SJCRH30 (cell line): Measurements from ENCODE around the gene GULP1. TPM values are rescaled to one million over a fixed set of nuclear protein-coding genes. Genes with fewer than 3 reads are reported as not detected.

Source experiments
- DNase-seq, 2 experiments: peaks; one replicate each; pipeline ENCODE4 v3.0.0-alpha.2; 2015 to 2020
- H3K27ac ChIP-seq: fragments of 250-450 bp; sonication (Bioruptor Pico); 2 replicates; pipeline ENCODE4 v1.5.1; 2020; ENCODE audit warnings: mild to moderate bottlenecking, moderate library complexity
- H3K27me3 ChIP-seq: fragments of 250-450 bp; sonication (Bioruptor Pico); 2 replicates; pipeline ENCODE4 v1.5.1; 2020; ENCODE audit warnings: mild to moderate bottlenecking, moderate library complexity
- H3K36me3 ChIP-seq: fragments of 250-450 bp; sonication (Bioruptor Pico); 2 replicates; pipeline ENCODE4 v1.5.1; 2020; ENCODE audit warnings: mild to moderate bottlenecking, moderate library complexity
- H3K4me1 ChIP-seq: fragments of 250-450 bp; sonication (Bioruptor Pico); 2 replicates; pipeline ENCODE4 v1.5.1; 2020; ENCODE audit warnings: mild to moderate bottlenecking, moderate library complexity
- H3K4me3 ChIP-seq: fragments of 250-450 bp; sonication (Bioruptor Pico); 2 replicates; pipeline ENCODE4 v1.5.1; 2020; ENCODE audit warnings: mild to moderate bottlenecking, moderate library complexity
- H3K9me3 ChIP-seq: fragments of 250-450 bp; sonication (Bioruptor Pico); replicated peaks from 2 replicates; pipeline ENCODE4 v1.5.1; 2020; ENCODE audit warnings: mild to moderate bottlenecking, moderate library complexity
- total RNA-seq: library from RNA; depleted of rRNA; stranded (reverse); fragments of >200 nt; shearing (Covaris generic); gene quantifications from 2 replicates; pipeline ENCODE4 v1.2.3, GENCODE V29; 2014; rRNA removed

Gene GULP1
- 77.2 and 90.0 TPM in 2 replicates for total RNA-seq

DNA sequence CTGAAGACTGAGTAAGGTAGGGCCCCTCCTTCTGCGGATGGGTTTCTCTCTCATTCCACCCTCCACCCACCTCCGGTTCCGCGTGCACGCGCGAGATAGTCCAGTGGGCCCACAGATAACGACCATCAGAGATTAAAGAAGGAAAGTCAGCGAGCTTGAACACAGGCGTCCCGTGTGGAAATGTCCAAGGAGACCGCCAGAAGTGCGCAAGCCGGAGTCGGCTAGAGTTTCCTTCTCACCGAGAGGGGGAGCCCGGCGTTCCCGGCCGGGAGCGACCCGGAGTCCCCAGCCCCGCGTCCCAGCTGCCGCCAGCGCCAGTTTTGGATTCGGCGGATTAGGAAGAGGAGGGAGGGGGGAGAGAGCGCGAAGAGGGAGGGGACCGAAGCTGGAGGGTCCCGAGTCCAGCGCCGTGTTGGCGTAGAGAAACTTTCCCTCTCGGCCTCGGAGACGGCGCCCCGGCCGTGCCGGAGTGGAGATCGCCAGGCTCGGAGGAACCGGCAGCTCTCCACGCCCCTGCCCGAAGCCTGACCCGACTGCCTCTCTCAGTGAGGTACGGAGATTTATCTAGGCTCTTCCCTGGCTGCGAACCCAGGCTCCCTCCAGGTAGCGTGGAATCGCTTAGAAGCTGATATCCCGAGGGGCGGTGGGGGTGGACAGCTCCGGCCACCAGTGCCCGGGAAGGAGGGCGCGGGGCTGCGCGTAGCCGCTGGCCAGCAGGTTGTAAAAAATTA is at the start of gene GULP1:
GULP1 (plus strand) TSS at position 258 of the 731 bp plus-strand sequence. CDS start 185,829 bp downstream, outside the sequence.
- no peaks in the 10 kb centered on the region for H3K36me3 ChIP-seq
- H3K27ac ChIP-seq = peak within 1 kb of the TSS; percentile 89
- H3K27me3 ChIP-seq = no peaks in the 10 kb centered on the region
- DNase-seq = peak; percentile 98 to 99
- peak within 1 kb of the TSS; percentile 86 for H3K4me3 ChIP-seq
- no peaks in the 10 kb centered on the region for H3K9me3 ChIP-seq
- peaks cover 15% of the 10 kb centered on the region for H3K4me1 ChIP-seq

DNA sequence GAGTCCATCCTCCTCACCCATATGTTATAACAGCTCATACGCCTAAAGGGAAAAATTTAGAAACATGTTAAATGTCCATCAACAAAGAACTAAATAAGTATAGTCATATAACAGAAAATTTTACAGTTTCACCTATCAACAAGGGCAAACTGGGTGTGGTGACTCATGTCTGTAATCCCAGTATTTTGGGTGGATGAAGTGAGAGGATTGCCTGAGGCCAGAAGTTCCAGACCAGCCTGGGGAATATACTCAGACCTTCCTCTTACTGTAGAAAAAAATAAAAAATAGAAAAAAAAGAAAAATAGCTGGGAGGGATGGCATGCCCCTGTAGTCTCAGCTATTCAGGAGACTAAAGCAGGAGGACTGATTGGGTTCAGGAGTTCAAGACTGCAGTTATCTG is 48.3 kb upstream of the GULP1 start:
- Histone ChIP-seq H3K27ac (no peak overlapping the region), H3K9me3 (0 out of 2 replicates have a peak, but pooled peaks cover 4% of the 10 kb centered on the region), H3K4me1 (no peaks in the 10 kb centered on the region), H3K36me3 (no peaks in the 10 kb centered on the region), H3K27me3 (no peaks in the 10 kb centered on the region), H3K4me3 (no peak overlapping the region)
- DNase-seq = peak in 1 of 2 experiments; percentile 44

- Histone ChIP-seq H3K4me1 (no peaks in the 10 kb centered on the region), H3K4me3 (no peak overlapping the region), H3K36me3 (no peaks in the 10 kb centered on the region), H3K27ac (no peak overlapping the region), H3K27me3 (no peaks in the 10 kb centered on the region), H3K9me3 (no peaks in the 10 kb centered on the region)
- DNase-seq = peak in 1 of 2 experiments; percentile 30
These were observed 47.3 kb upstream of the GULP1 start for GRCh38 chr2:188244383-188244782.

DNA sequence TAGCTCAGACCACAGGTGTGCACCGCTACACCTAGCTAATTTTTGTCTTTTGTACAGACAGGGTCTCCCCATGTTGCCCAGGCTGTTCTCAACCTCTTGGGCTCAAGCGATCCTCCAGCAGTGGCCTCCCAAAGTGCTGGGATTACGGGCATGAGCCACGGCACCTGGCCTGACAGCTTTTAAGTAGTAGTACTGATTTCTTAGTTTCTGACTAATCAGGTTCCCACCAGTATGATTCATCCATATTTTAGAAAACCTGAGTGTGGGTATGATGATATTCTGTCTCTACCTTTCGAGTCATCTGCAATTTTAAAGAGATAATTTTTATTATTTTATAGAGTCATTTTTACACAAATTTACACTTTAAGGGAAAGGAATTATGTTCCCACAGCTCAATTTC is 46.4 kb upstream of the GULP1 start:
- H3K4me3 ChIP-seq = no peak overlapping the region
- H3K27me3 ChIP-seq = no peaks in the 10 kb centered on the region
- no peak for DNase-seq
- no peak overlapping the region for H3K27ac ChIP-seq
- H3K36me3 ChIP-seq = no peaks in the 10 kb centered on the region
- H3K4me1 ChIP-seq = no peaks in the 10 kb centered on the region
- no peaks in the 10 kb centered on the region for H3K9me3 ChIP-seq

GRCh38 chr2:188248513-188248912 is 43.2 kb upstream of the GULP1 start:
- no peak overlapping the region for H3K4me3 ChIP-seq
- no peak overlapping the region for H3K27ac ChIP-seq
- H3K9me3 ChIP-seq = no peaks in the 10 kb centered on the region
- H3K36me3 ChIP-seq = no peaks in the 10 kb centered on the region
- H3K4me1 ChIP-seq = no peaks in the 10 kb centered on the region
- DNase-seq = no peak
- H3K27me3 ChIP-seq = no peaks in the 10 kb centered on the region

- no peak for DNase-seq
- Histone ChIP-seq H3K4me3 (no peak overlapping the region), H3K9me3 (0 out of 2 replicates have a peak, but pooled peaks cover 2% of the 10 kb centered on the region), H3K36me3 (no peaks in the 10 kb centered on the region), H3K4me1 (no peaks in the 10 kb centered on the region), H3K27ac (no peak overlapping the region), H3K27me3 (no peaks in the 10 kb centered on the region)
These were observed 40.6 kb upstream of the GULP1 start for GRCh38 chr2:188251034-188251433.

GRCh38 chr2:188256420-188256819 is 35.3 kb upstream of the GULP1 start:
- no peak overlapping the region for H3K4me3 ChIP-seq
- no peak for DNase-seq
- no peaks in the 10 kb centered on the region for H3K36me3 ChIP-seq
- H3K4me1 ChIP-seq = no peaks in the 10 kb centered on the region
- H3K27me3 ChIP-seq = no peaks in the 10 kb centered on the region
- 0 out of 2 replicates have a peak, but pooled peaks cover 2% of the 10 kb centered on the region for H3K9me3 ChIP-seq
- no peak overlapping the region for H3K27ac ChIP-seq

DNA sequence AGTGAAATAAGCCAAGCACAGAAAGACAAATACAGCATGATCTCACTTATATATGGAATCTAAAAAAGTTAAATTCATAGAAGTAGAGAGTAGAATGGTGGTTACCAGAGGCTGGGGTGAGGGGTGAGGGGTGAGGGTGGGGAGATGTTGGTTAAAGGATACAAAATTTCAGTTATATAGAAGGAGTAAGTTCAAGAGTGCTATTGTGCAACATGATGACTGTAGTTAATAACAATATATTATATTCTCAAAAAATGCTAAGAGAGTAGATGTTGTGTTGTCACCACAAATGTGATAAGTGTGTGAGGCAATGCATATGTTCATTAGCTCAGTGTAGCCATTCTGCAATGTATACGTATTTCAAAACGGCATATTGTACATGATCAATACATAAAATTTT is 26.4 kb upstream of the GULP1 start:
- DNase-seq = no peak
- no peaks in the 10 kb centered on the region for H3K4me1 ChIP-seq
- H3K27me3 ChIP-seq = no peaks in the 10 kb centered on the region
- no peak overlapping the region for H3K27ac ChIP-seq
- no peaks in the 10 kb centered on the region for H3K36me3 ChIP-seq
- H3K9me3 ChIP-seq = no peaks in the 10 kb centered on the region
- H3K4me3 ChIP-seq = no peak overlapping the region

DNA sequence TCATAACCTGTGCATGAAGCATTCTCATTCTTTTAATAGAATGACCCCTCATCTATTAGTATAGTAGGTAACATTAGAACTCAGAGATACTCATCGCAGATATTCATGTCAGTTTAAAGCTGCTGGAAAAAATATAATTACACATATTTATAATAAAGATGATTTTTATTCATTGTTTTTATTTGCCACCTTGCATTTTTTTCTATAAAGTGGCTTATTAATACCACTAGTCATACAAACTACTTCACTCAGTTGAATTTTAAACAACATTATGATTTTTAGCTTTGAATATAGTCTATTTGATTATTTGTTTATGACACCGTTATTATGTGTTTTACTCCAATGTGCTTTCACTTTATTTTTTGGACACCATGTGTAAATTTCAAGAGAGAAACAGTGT is 23.9 kb upstream of the GULP1 start:
- no peak overlapping the region for H3K27ac ChIP-seq
- H3K27me3 ChIP-seq = no peaks in the 10 kb centered on the region
- DNase-seq = no peak
- H3K36me3 ChIP-seq = no peaks in the 10 kb centered on the region
- no peaks in the 10 kb centered on the region for H3K4me1 ChIP-seq
- no peak overlapping the region for H3K4me3 ChIP-seq
- peaks cover 6% of the 10 kb centered on the region; the same call in 1 of the 2 replicates for H3K9me3 ChIP-seq

GRCh38 chr2:188269004-188269403 is 22.7 kb upstream of the GULP1 start:
- no peaks in the 10 kb centered on the region for H3K27me3 ChIP-seq
- no peak overlapping the region for H3K4me3 ChIP-seq
- DNase-seq = no peak
- no peak overlapping the region for H3K27ac ChIP-seq
- no peaks in the 10 kb centered on the region for H3K4me1 ChIP-seq
- H3K9me3 ChIP-seq = peaks cover 6% of the 10 kb centered on the region; the same call in 1 of the 2 replicates
- H3K36me3 ChIP-seq = no peaks in the 10 kb centered on the region

- Histone ChIP-seq H3K4me1 (no peaks in the 10 kb centered on the region), H3K27me3 (no peaks in the 10 kb centered on the region), H3K36me3 (no peaks in the 10 kb centered on the region), H3K4me3 (no peak overlapping the region), H3K9me3 (peaks cover 6% of the 10 kb centered on the region; the same call in 1 of the 2 replicates), H3K27ac (no peak overlapping the region)
- no peak for DNase-seq
These were observed 19.6 kb upstream of the GULP1 start for GRCh38 chr2:188272121-188272520.

GRCh38 chr2:188274274-188274673 is 17.4 kb upstream of the GULP1 start:
- Histone ChIP-seq H3K36me3 (no peaks in the 10 kb centered on the region), H3K4me1 (no peaks in the 10 kb centered on the region), H3K4me3 (no peak overlapping the region), H3K9me3 (peaks cover 6% of the 10 kb centered on the region; the same call in 1 of the 2 replicates), H3K27ac (no peak overlapping the region), H3K27me3 (no peaks in the 10 kb centered on the region)
- DNase-seq = no peak

GRCh38 chr2:188276255-188276654 is 15.4 kb upstream of the GULP1 start:
- H3K4me1 ChIP-seq = no peaks in the 10 kb centered on the region
- H3K9me3 ChIP-seq = no peaks in the 10 kb centered on the region; the same call in 1 of the 2 replicates
- no peak overlapping the region for H3K27ac ChIP-seq
- H3K4me3 ChIP-seq = no peak overlapping the region
- DNase-seq = no peak
- H3K36me3 ChIP-seq = no peaks in the 10 kb centered on the region
- no peaks in the 10 kb centered on the region for H3K27me3 ChIP-seq

DNA sequence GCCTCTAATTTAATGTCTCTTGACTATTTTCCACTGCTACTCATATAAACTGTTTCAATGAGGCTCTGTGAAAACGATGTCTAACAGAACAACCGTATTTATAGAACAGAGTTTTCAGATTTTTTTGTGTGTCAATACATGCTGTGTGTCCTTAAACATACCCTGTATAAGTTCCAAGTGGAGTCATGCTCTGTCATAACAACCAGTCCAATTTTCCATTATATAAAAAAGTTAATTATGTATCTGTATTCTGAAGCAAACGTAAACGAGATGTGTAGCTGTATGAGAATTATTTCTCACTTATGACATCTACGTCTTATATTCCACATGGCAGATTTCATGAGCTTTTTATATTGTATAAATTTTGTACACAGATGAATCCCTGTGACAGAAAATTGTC is 13.9 kb upstream of the GULP1 start:
- Histone ChIP-seq H3K36me3 (no peaks in the 10 kb centered on the region), H3K27me3 (no peaks in the 10 kb centered on the region), H3K4me1 (no peaks in the 10 kb centered on the region), H3K4me3 (no peak overlapping the region), H3K9me3 (0 out of 2 replicates have a peak, but pooled peaks cover 4% of the 10 kb centered on the region), H3K27ac (no peak overlapping the region)
- DNase-seq = no peak

GRCh38 chr2:188278388-188279092 is 13.1 kb upstream of the GULP1 start:
- Histone ChIP-seq H3K9me3 (0 out of 2 replicates have a peak, but pooled peaks cover 6% of the 10 kb centered on the region), H3K27me3 (no peaks in the 10 kb centered on the region), H3K4me3 (no peak overlapping the region), H3K27ac (no peak overlapping the region), H3K4me1 (no peaks in the 10 kb centered on the region), H3K36me3 (no peaks in the 10 kb centered on the region)
- no peak for DNase-seq
